Endometrial microvascular endothelial cells (primary cell): Measurements from ENCODE around the gene DNAJC10. TPM values are rescaled to one million over a fixed set of nuclear protein-coding genes. Genes with fewer than 3 reads are reported as not detected.

Source experiments
- in situ Hi-C: cut with HindIII; loops from 2 replicates; pipeline ENCODE4 v1.10.0; 2017; ENCODE audit warnings: low sequenced_read_pairs, low pct_unique_long_range_greater_than_20kb; ENCODE audit errors: inconsistent ontology term
- total RNA-seq: library from RNA; depleted of rRNA; stranded (reverse); fragments of >200 nt; gene quantifications from one replicate; pipeline ENCODE4 v1.2.3, GENCODE V29; 2015; ENCODE audit errors: inconsistent ontology term

The DNAJC10 gene
- total RNA-seq, 1 donor from 2014 or later, result 96.2 TPM

DNA sequence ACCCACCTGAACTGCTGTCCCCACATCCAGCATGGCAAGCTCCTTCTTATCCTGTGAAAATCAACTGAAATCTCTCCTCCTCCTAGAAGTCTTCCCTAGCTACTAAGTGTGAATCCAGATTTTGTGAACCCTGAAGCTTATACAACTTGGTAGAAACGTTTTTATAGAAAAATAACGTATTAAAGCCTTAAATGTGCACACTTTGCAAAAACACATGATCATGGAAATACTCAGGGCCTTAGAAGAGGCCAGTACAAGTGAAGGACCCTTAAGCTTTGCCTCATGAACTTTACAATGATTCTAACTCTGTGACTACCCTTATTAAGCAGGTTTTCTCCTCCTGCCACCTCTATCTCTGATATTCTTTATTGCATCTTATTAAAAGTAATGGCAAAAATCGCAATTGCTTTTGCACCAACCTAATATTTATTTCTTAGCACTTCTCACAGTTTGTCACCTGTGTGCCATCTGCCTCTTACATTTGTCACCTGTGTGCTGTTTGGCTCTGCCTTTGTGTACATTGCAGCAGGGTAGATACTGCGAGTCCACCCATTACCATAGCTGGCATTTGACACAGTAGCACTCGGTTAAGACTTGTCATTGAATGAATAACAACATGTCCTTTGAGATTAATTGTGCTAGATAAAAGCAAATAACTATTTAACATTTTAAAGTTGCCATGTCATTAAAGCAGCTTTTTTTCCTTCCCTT lies 108.2 kb downstream of the DNAJC10 start:
- in situ Hi-C loops, result no loop called here

GRCh38 chr2:182824767-182825158 lies 108.7 kb downstream of the DNAJC10 start:
- in situ Hi-C loops, result no loop called here

DNA sequence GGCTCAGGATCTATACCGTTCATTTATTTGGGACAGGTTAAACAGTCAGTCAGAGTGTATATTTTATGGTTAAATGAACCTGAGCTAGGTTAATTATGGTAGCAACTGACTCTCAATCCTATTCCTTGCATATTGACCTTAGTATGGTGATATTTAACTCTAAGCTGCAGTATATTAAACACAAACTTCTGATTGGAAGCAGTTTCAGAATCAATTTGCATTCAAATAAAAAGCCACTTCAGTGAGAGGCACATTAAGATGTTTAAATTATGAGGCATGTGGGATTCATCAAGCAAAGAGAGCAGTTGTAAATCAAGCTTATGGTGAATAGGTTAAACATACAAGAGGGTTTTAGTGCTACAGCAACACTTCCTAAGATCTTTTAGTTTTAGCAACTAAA lies 110.0 kb downstream of the DNAJC10 start:
- in situ Hi-C loops, result no loop called here

DNA sequence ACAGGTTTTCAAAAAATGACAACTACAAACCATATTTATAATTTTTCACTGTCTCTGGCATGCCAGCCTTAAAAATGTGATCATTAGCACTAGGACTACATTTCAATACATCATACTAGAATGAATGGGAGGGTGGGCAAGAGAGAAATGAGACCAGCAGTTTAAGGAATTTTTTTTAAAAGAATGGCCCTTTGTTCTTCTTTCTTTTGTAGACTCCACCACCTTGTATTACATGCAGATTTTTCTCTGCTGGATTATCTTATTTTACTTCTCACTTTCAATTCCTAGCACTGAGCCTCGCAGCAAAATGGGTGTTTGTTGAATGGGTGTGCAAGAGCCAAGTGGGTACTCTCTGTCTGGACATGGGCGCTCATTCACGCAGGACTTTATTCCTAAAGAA lies 110.4 kb downstream of the DNAJC10 start:
- in situ Hi-C loops, result no loop called here

DNA sequence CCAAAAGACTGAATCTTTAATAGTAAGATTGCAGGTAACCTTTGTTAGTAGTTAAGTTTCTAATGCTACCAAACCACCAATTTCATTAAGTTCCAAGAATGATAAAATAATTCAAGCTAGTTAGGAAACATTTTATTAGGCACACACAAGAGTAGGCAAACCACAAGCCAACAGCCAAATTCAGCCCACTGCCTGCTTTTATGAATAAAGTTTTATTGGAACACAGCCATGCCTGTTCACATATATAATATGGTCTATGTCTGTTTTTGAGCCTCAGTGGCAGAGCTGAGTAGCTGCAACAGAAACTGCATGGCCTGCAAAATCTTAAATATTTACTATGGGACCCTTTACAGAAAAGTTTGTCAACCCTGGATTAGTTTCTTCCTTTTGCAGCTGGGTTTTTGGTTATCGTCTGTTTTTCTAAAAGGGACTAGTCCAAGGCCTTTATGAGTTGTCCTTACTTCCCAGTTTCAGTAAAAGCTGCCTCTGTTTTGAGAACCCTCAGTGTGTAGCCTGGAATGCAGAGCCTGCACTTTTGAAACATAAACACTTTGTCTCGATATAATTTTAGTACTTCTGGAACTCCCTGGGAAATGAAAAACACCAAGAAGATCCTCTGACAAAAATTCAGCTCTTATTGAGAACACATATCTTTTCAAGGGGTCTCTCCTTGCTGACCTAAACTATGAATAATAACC lies 111.3 kb downstream of the DNAJC10 start:
- in situ Hi-C loops, result no loop called here

- in situ Hi-C loops, result no loop called here
Measured at GRCh38 chr2:182831101-182831500, 115.0 kb downstream of the DNAJC10 start.

DNA sequence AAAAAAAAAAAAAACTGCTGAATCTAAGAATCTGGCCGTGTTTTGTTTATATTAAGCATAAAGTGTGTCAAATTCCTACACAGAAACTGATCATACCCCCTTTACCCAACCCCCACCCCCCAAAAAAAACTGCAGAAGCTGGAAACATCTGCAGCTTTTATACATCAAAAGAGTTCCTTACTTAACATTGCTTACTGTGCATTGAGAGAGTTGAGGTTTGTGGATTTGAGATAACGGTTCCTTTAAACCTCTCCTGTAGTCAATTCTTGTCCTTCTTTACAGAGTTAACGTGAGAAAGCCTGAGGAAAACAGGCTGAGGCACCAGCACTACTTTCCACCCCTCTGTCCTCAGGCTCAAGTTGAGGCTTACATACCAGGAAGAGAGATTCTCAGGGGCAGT lies 115.9 kb downstream of the DNAJC10 start:
- in situ Hi-C loops, result no loop called here

DNA sequence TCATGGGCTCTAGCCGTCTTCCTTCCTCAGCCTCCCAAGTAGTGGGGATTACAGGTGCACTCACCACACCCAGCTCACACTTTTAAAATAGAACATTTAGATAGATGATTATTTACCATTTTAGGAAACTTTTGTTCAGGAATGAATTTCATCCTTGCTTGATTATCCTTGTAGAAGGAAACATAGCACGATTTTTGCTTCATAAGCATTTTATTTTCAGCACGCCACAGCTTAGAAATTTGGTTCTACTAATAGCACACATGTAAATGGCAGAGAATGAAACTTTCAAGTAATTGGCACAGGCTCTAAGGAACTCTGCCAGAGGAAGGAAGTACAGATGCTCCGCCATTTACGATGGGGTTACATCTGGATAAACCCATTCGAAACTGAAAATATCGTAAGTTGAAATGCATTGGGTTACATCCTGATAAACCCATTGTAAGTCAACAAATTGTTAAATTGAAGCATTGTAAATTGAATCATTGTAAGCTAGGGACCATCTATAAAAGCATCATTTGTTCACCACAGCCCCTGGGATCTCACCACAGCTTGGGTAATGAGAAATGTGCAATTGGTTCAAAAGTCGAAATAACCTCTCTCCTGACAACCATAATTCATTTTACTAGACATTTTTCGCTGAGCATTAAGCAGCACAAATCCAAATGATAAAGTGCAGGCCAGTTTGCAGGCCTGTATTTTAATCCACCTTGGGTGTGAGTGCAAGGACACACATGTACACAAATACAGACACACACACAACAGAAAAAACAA lies 117.2 kb downstream of the DNAJC10 start:
- in situ Hi-C loops, result no loop called here

- in situ Hi-C loops, result no loop called here
Measured at GRCh38 chr2:182834293-182834692, 118.2 kb downstream of the DNAJC10 start.

GRCh38 chr2:182836451-182836850 lies 120.4 kb downstream of the DNAJC10 start:
- in situ Hi-C loops, result no loop called here

Other genes starting within 250 kb of the DNAJC10 start
- not detected for gene FRZB, start 150.4 kb downstream of the DNAJC10 start, total RNA-seq